ENCODE results near the gene AFF2.

Gene AFF2

GRCh38 chrX:149032449-149032848 lies 532.0 kb downstream of the AFF2 start:
- no peak for DNase-seq

GRCh38 chrX:149036086-149036485 lies 535.7 kb downstream of the AFF2 start:
- DNase-seq: no peak

GRCh38 chrX:149037281-149037870 lies 537.0 kb downstream of the AFF2 start:
- no peak for DNase-seq

GRCh38 chrX:149039057-149039456 lies 538.6 kb downstream of the AFF2 start:
- no peak for DNase-seq

GRCh38 chrX:149040873-149041535 lies 540.6 kb downstream of the AFF2 start:
- no peak for DNase-seq

GRCh38 chrX:149043401-149043800 lies 543.0 kb downstream of the AFF2 start:
- no peak for DNase-seq

GRCh38 chrX:149044471-149044870 lies 544.1 kb downstream of the AFF2 start:
- no peak for DNase-seq

GRCh38 chrX:149045645-149046210 lies 545.3 kb downstream of the AFF2 start:
- no peak for DNase-seq
